Measurements from ENCODE around the gene PSMG4.

DNA sequence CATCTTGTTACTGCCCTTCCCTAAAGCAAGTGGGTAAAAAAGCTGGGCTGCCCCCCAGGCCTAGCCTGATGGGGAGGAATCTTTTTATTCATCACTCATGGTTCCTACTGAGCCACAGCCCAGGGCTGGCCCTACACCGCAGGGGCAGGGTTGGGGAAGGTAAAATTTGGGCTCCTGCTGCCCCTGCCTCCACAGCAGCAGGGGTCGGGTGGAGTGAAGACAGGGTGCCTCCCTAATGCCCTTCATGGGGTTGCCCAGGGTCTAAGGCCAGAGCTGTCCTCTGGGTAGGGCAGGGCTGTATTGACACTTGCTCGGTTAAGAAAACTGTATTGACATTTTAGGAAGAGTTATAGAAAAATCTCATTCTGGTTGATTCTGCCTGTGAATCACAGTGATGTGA lies 8.9 kb upstream of the PSMG4 start:
- TF ChIP-seq ARNT (IDR thresholded peaks at IDR 0.05) (no peak), ZNF384 (IDR thresholded peaks at IDR 0.05) (no peak), TARDBP (IDR thresholded peaks at IDR 0.05) (no peak), CTBP1 (IDR thresholded peaks at IDR 0.05; ENCODE audit: borderline replicate concordance) (no peak), FOXA1 (IDR thresholded peaks at IDR 0.05) (no peak)
- TF ChIP-seq, protein P1, sequence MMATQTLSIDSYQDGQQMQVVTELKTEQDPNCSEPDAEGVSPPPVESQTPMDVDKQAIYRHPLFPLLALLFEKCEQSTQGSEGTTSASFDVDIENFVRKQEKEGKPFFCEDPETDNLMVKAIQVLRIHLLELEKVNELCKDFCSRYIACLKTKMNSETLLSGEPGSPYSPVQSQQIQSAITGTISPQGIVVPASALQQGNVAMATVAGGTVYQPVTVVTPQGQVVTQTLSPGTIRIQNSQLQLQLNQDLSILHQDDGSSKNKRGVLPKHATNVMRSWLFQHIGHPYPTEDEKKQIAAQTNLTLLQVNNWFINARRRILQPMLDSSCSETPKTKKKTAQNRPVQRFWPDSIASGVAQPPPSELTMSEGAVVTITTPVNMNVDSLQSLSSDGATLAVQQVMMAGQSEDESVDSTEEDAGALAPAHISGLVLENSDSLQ (IDR thresholded peaks at IDR 0.05) = no peak
